K562 (cell line): ENCODE results near the gene PTGR1. TPM values are rescaled to one million over a fixed set of nuclear protein-coding genes. Genes with fewer than 3 reads are reported as not detected.

Experiments
- ELK1 ChIP-seq: sonication (generic); formaldehyde crosslinking; IDR thresholded peaks from 2 replicates; pipeline ENCODE4 v1.8.1; 2022; ENCODE audit warnings: missing genetic modification reagents
- KAT2B ChIP-seq: IDR thresholded peaks from one replicate; pipeline ENCODE4 v1.6.1; 2012; ENCODE audit warnings: low read depth, mild to moderate bottlenecking, control low read depth, inconsistent platforms, low read length, moderate library complexity
- NR2C1 ChIP-seq, 2 experiments: fragments of 450-650 bp; IDR thresholded peaks; 2 replicates each; pipeline ENCODE4 v1.6.1; 2017; ENCODE audit warnings: mild to moderate bottlenecking in 2 of 2, antibody characterized with exemption in 1 of 2, inconsistent platforms in 1 of 2, missing compliant biosample characterization in 1 of 2, missing genetic modification characterization in 1 of 2
- NR3C1 ChIP-seq: sonication (generic); formaldehyde crosslinking; IDR thresholded peaks from 2 replicates; pipeline ENCODE4 v1.8.1; 2022; ENCODE audit warnings: missing genetic modification reagents
- PTRF ChIP-seq: fragments of 450-650 bp; IDR thresholded peaks from 2 replicates; pipeline ENCODE4 v1.6.1; 2016; ENCODE audit warnings: mild to moderate bottlenecking, missing genetic modification characterization, missing compliant biosample characterization
- PYGO2 ChIP-seq: fragments of 450-650 bp; IDR thresholded peaks from 2 replicates; pipeline ENCODE4 v1.6.1; 2016; ENCODE audit warnings: mild to moderate bottlenecking, missing genetic modification characterization, moderate library complexity, missing compliant biosample characterization
- ZMIZ1 ChIP-seq, 2 experiments: fragments of 150-350 bp in 1 of 2; IDR thresholded peaks; 2 replicates each; pipeline ENCODE4 v1.6.1; 2012 to 2016; ENCODE audit warnings: low read depth in 2 of 2, low read length in 2 of 2, mild to moderate bottlenecking in 1 of 2, moderate library complexity in 1 of 2
- ZNF444 ChIP-seq: fragments of 250-450 bp; sonication (Bioruptor Pico); IDR thresholded peaks from 2 replicates; pipeline ENCODE4 v1.4.0; 2020; ENCODE audit warnings: mild to moderate bottlenecking, moderate library complexity
- ZNF655 ChIP-seq: fragments of 250-450 bp; sonication (Bioruptor Pico); IDR thresholded peaks from 2 replicates; pipeline ENCODE4 v1.5.0; 2021
- ZNF778 ChIP-seq: fragments of 450-650 bp; formaldehyde crosslinking; IDR thresholded peaks from 2 replicates; pipeline ENCODE4 v1.4.0; 2020; ENCODE audit warnings: mild to moderate bottlenecking, moderate library complexity
- polyA plus RNA-seq, 8 experiments: library from polyadenylated mRNA; depleted of rRNA in 4 of 8; stranded (reverse) in 5 of 8; unstranded in 3 of 8; fragments of >200 nt; fragmentation: Nextera tagmentation in 2 of 8; fragmentation: Illumina TruSeq in 1 of 8; extraction: Ambion mirVana in 2 of 8; extraction: Trizol in 1 of 8; gene quantifications; 2 replicates each; pipeline versions ENCODE4 v1.2.1 to v1.2.3, GENCODE V29; 2011 to 2014; ENCODE audit warnings: inconsistent platforms in 1 of 8, missing spikeins in 1 of 8
- total RNA-seq, 7 experiments: library from RNA; depleted of rRNA in 6 of 7; stranded (reverse); fragments of >200 nt in 6 of 7; fragmentation: Illumina TruSeq in 2 of 7; extraction: Trizol in 2 of 7; gene quantifications; 2 replicates each; pipeline versions ENCODE4 v1.2.1 to v1.2.3, GENCODE V29; 2011 to 2021; ENCODE audit warnings: low replicate concordance in 1 of 7
- TF ChIP-seq, protein P1 (sequence below): fragments of 200-800 bp; sonication (Bioruptor generic); IDR thresholded peaks from 2 replicates; pipeline ENCODE4 v1.6.1; 2017; ENCODE audit warnings: missing genetic modification characterization, missing compliant biosample characterization
- TF ChIP-seq, protein P2 (sequence below): fragments of 150-350 bp; conservative IDR thresholded peaks from 2 replicates; pipeline ENCODE4 v1.6.1; 2014; ENCODE audit warnings: low read length
- TF ChIP-seq, protein P3 (sequence below), 2 experiments: fragments of 250-450 bp in 1 of 2; fragments of 450-650 bp in 1 of 2; sonication (Bioruptor Pico) in 1 of 2; IDR thresholded peaks; 2 replicates each; pipeline versions ENCODE4 v1.6.1 to v1.8.0; 2016 to 2021; ENCODE audit warnings: mild to moderate bottlenecking in 2 of 2, moderate library complexity in 2 of 2, missing compliant biosample characterization in 1 of 2, missing genetic modification characterization in 1 of 2

The PTGR1 gene
- total and polyA plus RNA-seq, 9 of the 15 experiments (the other 6 are each of a cell fraction or from before 2014, with no cell fraction given) = 0.22 TPM; not detected in 8

DNA sequence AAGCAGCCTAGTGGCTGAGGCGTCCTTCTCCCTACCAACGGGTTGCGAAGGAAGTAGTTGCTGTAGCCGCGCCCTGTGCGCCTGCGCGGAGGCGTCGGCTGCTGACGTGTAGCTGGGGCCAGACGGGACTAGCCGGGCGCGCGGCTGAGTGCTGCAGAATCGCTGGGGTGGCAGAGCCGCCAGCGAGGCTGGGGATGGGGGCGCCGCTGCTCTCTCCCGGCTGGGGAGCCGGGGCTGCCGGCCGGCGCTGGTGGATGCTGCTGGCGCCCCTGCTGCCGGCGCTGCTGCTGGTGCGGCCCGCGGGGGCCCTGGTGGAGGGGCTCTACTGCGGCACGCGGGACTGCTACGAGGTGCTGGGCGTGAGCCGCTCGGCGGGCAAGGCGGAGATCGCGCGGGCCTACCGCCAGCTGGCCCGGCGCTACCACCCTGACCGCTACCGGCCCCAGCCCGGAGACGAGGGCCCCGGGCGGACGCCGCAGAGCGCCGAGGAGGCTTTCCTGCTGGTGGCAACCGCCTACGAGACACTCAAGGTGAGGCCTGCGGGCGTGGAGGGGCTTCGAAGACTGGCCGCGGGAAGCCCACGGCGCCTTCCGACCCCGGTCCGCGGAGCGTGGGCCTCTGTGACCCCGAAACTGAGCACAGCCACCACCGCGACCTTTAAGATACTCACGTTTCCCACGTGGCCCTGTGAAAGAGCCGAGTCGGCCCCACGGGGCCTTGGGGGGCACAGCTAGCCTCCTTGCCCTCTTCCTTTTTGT is 31.9 kb upstream of the PTGR1 start, which contains the start of gene DNAJC25 (continued):
- TF ChIP-seq ELK1 (CRISPR knock-in tag) = no peak
- TF ChIP-seq, protein P1, sequence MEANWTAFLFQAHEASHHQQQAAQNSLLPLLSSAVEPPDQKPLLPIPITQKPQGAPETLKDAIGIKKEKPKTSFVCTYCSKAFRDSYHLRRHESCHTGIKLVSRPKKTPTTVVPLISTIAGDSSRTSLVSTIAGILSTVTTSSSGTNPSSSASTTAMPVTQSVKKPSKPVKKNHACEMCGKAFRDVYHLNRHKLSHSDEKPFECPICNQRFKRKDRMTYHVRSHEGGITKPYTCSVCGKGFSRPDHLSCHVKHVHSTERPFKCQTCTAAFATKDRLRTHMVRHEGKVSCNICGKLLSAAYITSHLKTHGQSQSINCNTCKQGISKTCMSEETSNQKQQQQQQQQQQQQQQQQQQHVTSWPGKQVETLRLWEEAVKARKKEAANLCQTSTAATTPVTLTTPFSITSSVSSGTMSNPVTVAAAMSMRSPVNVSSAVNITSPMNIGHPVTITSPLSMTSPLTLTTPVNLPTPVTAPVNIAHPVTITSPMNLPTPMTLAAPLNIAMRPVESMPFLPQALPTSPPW (CRISPR knock-in tag) = peak; percentile 66
- no peak for TF ChIP-seq KAT2B
- TF ChIP-seq, protein P2, sequence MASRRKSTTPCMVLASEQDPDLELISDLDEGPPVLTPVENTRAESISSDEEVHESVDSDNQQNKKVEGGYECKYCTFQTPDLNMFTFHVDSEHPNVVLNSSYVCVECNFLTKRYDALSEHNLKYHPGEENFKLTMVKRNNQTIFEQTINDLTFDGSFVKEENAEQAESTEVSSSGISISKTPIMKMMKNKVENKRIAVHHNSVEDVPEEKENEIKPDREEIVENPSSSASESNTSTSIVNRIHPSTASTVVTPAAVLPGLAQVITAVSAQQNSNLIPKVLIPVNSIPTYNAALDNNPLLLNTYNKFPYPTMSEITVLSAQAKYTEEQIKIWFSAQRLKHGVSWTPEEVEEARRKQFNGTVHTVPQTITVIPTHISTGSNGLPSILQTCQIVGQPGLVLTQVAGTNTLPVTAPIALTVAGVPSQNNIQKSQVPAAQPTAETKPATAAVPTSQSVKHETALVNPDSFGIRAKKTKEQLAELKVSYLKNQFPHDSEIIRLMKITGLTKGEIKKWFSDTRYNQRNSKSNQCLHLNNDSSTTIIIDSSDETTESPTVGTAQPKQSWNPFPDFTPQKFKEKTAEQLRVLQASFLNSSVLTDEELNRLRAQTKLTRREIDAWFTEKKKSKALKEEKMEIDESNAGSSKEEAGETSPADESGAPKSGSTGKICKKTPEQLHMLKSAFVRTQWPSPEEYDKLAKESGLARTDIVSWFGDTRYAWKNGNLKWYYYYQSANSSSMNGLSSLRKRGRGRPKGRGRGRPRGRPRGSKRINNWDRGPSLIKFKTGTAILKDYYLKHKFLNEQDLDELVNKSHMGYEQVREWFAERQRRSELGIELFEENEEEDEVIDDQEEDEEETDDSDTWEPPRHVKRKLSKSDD = no peak
- TF ChIP-seq ZNF778 (CRISPR knock-in tag) = no peak
- TF ChIP-seq NR2C1 (IDR thresholded peaks at IDR 0.05) = peak; percentile 80
- TF ChIP-seq NR2C1 (tag; IDR thresholded peaks at IDR 0.05) = peak; percentile 90
- no peak for TF ChIP-seq ZMIZ1 (IDR thresholded peaks at IDR 0.05; ENCODE audit: low read depth in 2 of 2, low read length in 2 of 2)
- no peak for TF ChIP-seq PTRF
- TF ChIP-seq PYGO2 (tag) = no peak
- TF ChIP-seq, protein P3, sequence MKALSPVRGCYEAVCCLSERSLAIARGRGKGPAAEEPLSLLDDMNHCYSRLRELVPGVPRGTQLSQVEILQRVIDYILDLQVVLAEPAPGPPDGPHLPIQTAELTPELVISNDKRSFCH (CRISPR knock-in tag; IDR thresholded peaks at IDR 0.05) = no peak
- TF ChIP-seq, protein P3 (tag; IDR thresholded peaks at IDR 0.05) = peak; percentile 16
- 0 out of 2 replicates have a peak, but pooled peaks have one; percentile 61 for TF ChIP-seq NR3C1 (CRISPR knock-in tag)
- TF ChIP-seq ZNF655 (CRISPR knock-in tag) = no peak
- no peak for TF ChIP-seq ZNF444 (CRISPR knock-in tag)
